Caco-2 (cell line): ENCODE measurements around the gene TBX2. TPM values are rescaled to one million over a fixed set of nuclear protein-coding genes. Genes with fewer than 3 reads are reported as not detected.
"Not testable (repeated sequence)": the region's sequence is repeated elsewhere in the genome, so short reads cannot be mapped to it uniquely, and the experiment has no call there.

Experiments used
- BruUV-seq: library from RNA; stranded (reverse); fragments of 400-500 nt; replicated peaks from 2 replicates; lab custom pipeline; 2021; lab: Mats Ljungman, UMichigan
- CTCF ChIA-PET: fragments of 300-600 bp; sonication (Branson Sonifier 250); formaldehyde crosslinking; loops from one replicate; lab custom pipeline; 2022; ENCODE audit warnings: antibody characterized with exemption; lab: Charles Lee
- POLR2A ChIA-PET: fragments of 300-600 bp; sonication (Branson Sonifier 250); formaldehyde crosslinking; loops from one replicate; lab custom pipeline; 2022; ENCODE audit warnings: antibody characterized with exemption; lab: Charles Lee
- DNase-seq, 2 experiments: peaks; one replicate each; pipeline versions ENCODE4 v3.0.0 to v3.0.0-alpha.2; 2020 to 2022
- H3K27me3 ChIP-seq: replicated peaks from 2 replicates; pipeline ENCODE4 v1.6.0; 2011; ENCODE audit warnings: low read length; ENCODE audit not compliant: control insufficient read depth, insufficient read depth
- H3K36me3 ChIP-seq: 2 replicates; pipeline ENCODE4 v1.5.1; 2011; ENCODE audit warnings: low read length; ENCODE audit not compliant: control insufficient read depth, insufficient read depth
- H3K4me1 ChIP-seq: fragments of 250-450 bp; sonication (Bioruptor Pico); 2 replicates; pipeline ENCODE4 v1.5.1; 2020; ENCODE audit warnings: mild to moderate bottlenecking
- H3K4me3 ChIP-seq: 2 replicates; pipeline ENCODE4 v1.5.1; 2011; ENCODE audit warnings: low read depth, mild to moderate bottlenecking, control low read depth, low read length
- H3K9me3 ChIP-seq: fragments of 250-450 bp; sonication (Bioruptor Pico); 2 replicates; pipeline ENCODE4 v1.5.1; 2020; ENCODE audit warnings: mild to moderate bottlenecking, moderate library complexity
- H3K27ac Mint-ChIP-seq: one replicate; pipeline ENCODE4 v1.8.0; 2022; ENCODE audit warnings: mixed read lengths; ENCODE audit not compliant: unreplicated experiment
- H3K27me3 Mint-ChIP-seq: one replicate; pipeline ENCODE4 v1.8.0; 2022; ENCODE audit warnings: mixed read lengths; ENCODE audit not compliant: insufficient read depth, unreplicated experiment
- H3K36me3 Mint-ChIP-seq: one replicate; pipeline ENCODE4 v1.8.0; 2022; ENCODE audit warnings: mild to moderate bottlenecking, mixed read lengths; ENCODE audit not compliant: insufficient read depth, unreplicated experiment
- H3K4me1 Mint-ChIP-seq: one replicate; pipeline ENCODE4 v1.8.0; 2022; ENCODE audit warnings: low read depth, mixed read lengths; ENCODE audit not compliant: unreplicated experiment
- H3K4me3 Mint-ChIP-seq: one replicate; pipeline ENCODE4 v1.8.0; 2022; ENCODE audit warnings: mild to moderate bottlenecking, moderate library complexity, mixed read lengths; ENCODE audit not compliant: unreplicated experiment
- H3K9me3 Mint-ChIP-seq: one replicate; pipeline ENCODE4 v1.8.0; 2022; ENCODE audit warnings: mixed read lengths; ENCODE audit not compliant: unreplicated experiment
- CTCF ChIP-seq, 2 experiments: fragments of 200-600 bp in 1 of 2; IDR thresholded peaks; 1 replicate in 1 of 2; 2 replicates in 1 of 2; pipeline versions ENCODE4 v1.5.1 to v1.8.0; 2011 to 2022; ENCODE audit warnings: antibody characterized with exemption in 1 of 2, control low read depth in 1 of 2, inconsistent platforms in 1 of 2, low read depth in 1 of 2, low read length in 1 of 2, mild to moderate bottlenecking in 1 of 2, moderate library complexity in 1 of 2; ENCODE audit not compliant: insufficient read depth in 1 of 2, severe bottlenecking in 1 of 2, unreplicated experiment in 1 of 2
- intact Hi-C: fragments of 100-400 bp; cut with micrococcal nuclease; formaldehyde crosslinking; loops from one replicate; pipeline ENCODE4 v1.10.0; 2022; ENCODE audit not compliant: unreplicated experiment
- total RNA-seq: library from RNA; stranded (reverse); gene quantifications from 2 replicates; pipeline ENCODE4 v1.2.3, GENCODE V29; 2022

Gene TBX2
- total RNA-seq, 1 experiment from 2014 or later, result 8.9 TPM

GRCh38 chr17:61440697-61441096 is 41.1 kb downstream of the TBX2 start:
- H3K9me3 ChIP-seq, result peaks cover 19% of the 10 kb centered on the region
- intact Hi-C loops, result no loop called here
- Mint-ChIP-seq H3K27ac (no peak overlapping the region), H3K36me3 (no peaks in the 10 kb centered on the region), H3K27me3 (no peaks in the 10 kb centered on the region), H3K4me3 (no peak overlapping the region), H3K9me3 (peaks cover 37% of the 10 kb centered on the region), H3K4me1 (peaks cover 12% of the 10 kb centered on the region)
- no peak overlapping the region for H3K4me3 ChIP-seq
- no peaks in the 10 kb centered on the region for H3K36me3 ChIP-seq
- H3K27me3 ChIP-seq, result no peaks in the 10 kb centered on the region
- no peak for DNase-seq
- BruUV-seq, result no TSS peak
- POLR2A ChIA-PET, result no interaction called here
- CTCF ChIA-PET, result no interaction called here
- TF ChIP-seq CTCF (IDR thresholded peaks at IDR 0.05; ENCODE audit: insufficient read depth in 1 of 2, low read depth in 1 of 2, low read length in 1 of 2, severe bottlenecking in 1 of 2, unreplicated experiment in 1 of 2), result no peak
- H3K4me1 ChIP-seq, result peaks cover 12% of the 10 kb centered on the region

GRCh38 chr17:61441507-61441906 is 41.9 kb downstream of the TBX2 start:
- H3K9me3 ChIP-seq, result peaks cover 12% of the 10 kb centered on the region
- H3K27ac Mint-ChIP-seq, H3K4me3 ChIP-seq, H3K36me3 Mint-ChIP-seq, DNase-seq, H3K27me3 Mint-ChIP-seq, CTCF ChIA-PET, H3K27me3 ChIP-seq, POLR2A ChIA-PET, H3K36me3 ChIP-seq, intact Hi-C loops, BruUV-seq, H3K4me3 Mint-ChIP-seq: not testable (repeated sequence)
- H3K4me1 ChIP-seq, result peaks cover 12% of the 10 kb centered on the region
- Mint-ChIP-seq H3K9me3 (peaks cover 37% of the 10 kb centered on the region), H3K4me1 (peaks cover 12% of the 10 kb centered on the region)

GRCh38 chr17:61442136-61442775 is 42.6 kb downstream of the TBX2 start:
- peaks cover 4% of the 10 kb centered on the region; the same call in 1 of the 2 replicates for H3K9me3 ChIP-seq
- TF ChIP-seq CTCF (IDR thresholded peaks at IDR 0.05; ENCODE audit: insufficient read depth in 1 of 2, low read depth in 1 of 2, low read length in 1 of 2, severe bottlenecking in 1 of 2, unreplicated experiment in 1 of 2), result no peak
- Mint-ChIP-seq H3K4me1 (peaks cover 12% of the 10 kb centered on the region), H3K4me3 (no peak overlapping the region), H3K27ac (no peak overlapping the region), H3K36me3 (no peaks in the 10 kb centered on the region), H3K9me3 (peaks cover 29% of the 10 kb centered on the region), H3K27me3 (no peaks in the 10 kb centered on the region)
- peaks cover 12% of the 10 kb centered on the region for H3K4me1 ChIP-seq
- BruUV-seq, result no TSS peak
- no peak for DNase-seq
- intact Hi-C loops, result no loop called here
- H3K4me3 ChIP-seq, result no peak overlapping the region
- no peaks in the 10 kb centered on the region for H3K36me3 ChIP-seq
- POLR2A ChIA-PET, result no interaction called here
- no peaks in the 10 kb centered on the region for H3K27me3 ChIP-seq
- CTCF ChIA-PET, result interaction anchor here (0.6 kb wide), 1 partner anchor 26 kb away, joined by 3 read pairs; no protein-coding TSS in a partner anchor
